ENCODE data around the gene CRYGS.
"Not testable (repeated sequence)": the region's sequence is repeated elsewhere in the genome, so short reads cannot be mapped to it uniquely, and the experiment has no call there.

Gene CRYGS

GRCh38 chr3:186544281-186544680 lies at the start of gene CRYGS:
CRYGS (minus strand) TSS chr3:186544380; CDS start chr3:186544326, 54 bp downstream.
- DNase-seq (ENCODE audit: low spot score) = no peak

- DNase-seq (ENCODE audit: low spot score) = no peak
Measured at GRCh38 chr3:186593862-186594261, 49.7 kb upstream of the CRYGS start.

- DNase-seq (ENCODE audit: low spot score) = no peak
Measured at GRCh38 chr3:186592682-186593081, 48.5 kb upstream of the CRYGS start.

- DNase-seq (ENCODE audit: low spot score) = no peak
Measured at GRCh38 chr3:186590580-186591295, 46.6 kb upstream of the CRYGS start.

- no peak for DNase-seq (ENCODE audit: low spot score)
Measured at GRCh38 chr3:186589856-186590579, 45.8 kb upstream of the CRYGS start.

GRCh38 chr3:186589121-186589520 lies 44.9 kb upstream of the CRYGS start:
- no peak for DNase-seq (ENCODE audit: low spot score)

GRCh38 chr3:186588632-186589031 lies 44.5 kb upstream of the CRYGS start:
- no peak for DNase-seq (ENCODE audit: low spot score)

- no peak for DNase-seq (ENCODE audit: low spot score)
Measured at GRCh38 chr3:186587183-186587582, 43.0 kb upstream of the CRYGS start.

- DNase-seq (ENCODE audit: low spot score) = not testable (repeated sequence)
Measured at GRCh38 chr3:186586245-186586644, 42.1 kb upstream of the CRYGS start.

- no peak for DNase-seq (ENCODE audit: low spot score)
Measured at GRCh38 chr3:186583831-186584230, 39.7 kb upstream of the CRYGS start.

- DNase-seq (ENCODE audit: low spot score) = no peak
Measured at GRCh38 chr3:186582541-186582940, 38.4 kb upstream of the CRYGS start.

GRCh38 chr3:186580785-186581184 lies 36.6 kb upstream of the CRYGS start:
- DNase-seq (ENCODE audit: low spot score) = no peak

GRCh38 chr3:186577521-186577920 lies 33.3 kb upstream of the CRYGS start:
- no peak for DNase-seq (ENCODE audit: low spot score)

- DNase-seq (ENCODE audit: low spot score) = no peak
Measured at GRCh38 chr3:186571644-186572013, 27.4 kb upstream of the CRYGS start.

- DNase-seq (ENCODE audit: low spot score) = peak; percentile 15
Measured at GRCh38 chr3:186570941-186571643, 26.9 kb upstream of the CRYGS start.

GRCh38 chr3:186570096-186570940 lies 26.1 kb upstream of the CRYGS start, which contains the start of gene DNAJB11:
DNAJB11 (plus strand) TSS chr3:186570720; CDS start chr3:186570898, 178 bp downstream.
- peak; percentile 98 for DNase-seq (ENCODE audit: low spot score)

GRCh38 chr3:186569779-186570095 lies 25.6 kb upstream of the CRYGS start:
- DNase-seq (ENCODE audit: low spot score) = no peak

- DNase-seq (ENCODE audit: low spot score) = peak; percentile 43
Measured at GRCh38 chr3:186569361-186569760, 25.2 kb upstream of the CRYGS start.

- peak; percentile 92 for DNase-seq (ENCODE audit: low spot score)
Measured at GRCh38 chr3:186567072-186567921, 23.1 kb upstream of the CRYGS start, which contains the start of gene TBCCD1. TBCCD1 (minus strand) TSS chr3:186567339; CDS start chr3:186564329, 3,010 bp downstream.

- DNase-seq (ENCODE audit: low spot score) = no peak
Measured at GRCh38 chr3:186566772-186567071, 22.5 kb upstream of the CRYGS start.

GRCh38 chr3:186564586-186564985 lies 20.4 kb upstream of the CRYGS start:
- DNase-seq (ENCODE audit: low spot score) = no peak

Measured in hematopoietic multipotent progenitor cell treated with erythropoietin and hydrocortisone succinate and interleukin-3 and kit ligand, for 17 days (in vitro differentiated cells).